RWPE1 (cell line): ENCODE data around the gene FREM3.
"Not testable (repeated sequence)": the region's sequence is repeated elsewhere in the genome, so short reads cannot be mapped to it uniquely, and the experiment has no call there.

ENCODE experiments used
- CTCF ChIA-PET: fragments of 350-600 bp; sonication (Branson Sonifier 250); formaldehyde crosslinking; extraction: SDS; loops from one replicate; lab custom pipeline; 2021; lab: Yijun Ruan, JAX
- POLR2A ChIA-PET: fragments of 400-600 bp; formaldehyde crosslinking; extraction: SDS; loops from one replicate; lab custom pipeline; 2020; ENCODE audit warnings: antibody characterized with exemption; ENCODE audit not compliant: low non-redundant PET; lab: Yijun Ruan, JAX
- DNase-seq: peaks from one replicate; pipeline ENCODE4 v3.0.0; 2012; ENCODE audit warnings: low spot score
- H3K27ac ChIP-seq: fragments of 450-650 bp; 2 replicates; pipeline ENCODE4 v1.5.1; 2017
- TF ChIP-seq, protein P1 (sequence below): fragments of 450-650 bp; conservative IDR thresholded peaks from 2 replicates; pipeline ENCODE4 v1.5.1; 2017; ENCODE audit warnings: low read depth, mild to moderate bottlenecking

Gene FREM3

DNA sequence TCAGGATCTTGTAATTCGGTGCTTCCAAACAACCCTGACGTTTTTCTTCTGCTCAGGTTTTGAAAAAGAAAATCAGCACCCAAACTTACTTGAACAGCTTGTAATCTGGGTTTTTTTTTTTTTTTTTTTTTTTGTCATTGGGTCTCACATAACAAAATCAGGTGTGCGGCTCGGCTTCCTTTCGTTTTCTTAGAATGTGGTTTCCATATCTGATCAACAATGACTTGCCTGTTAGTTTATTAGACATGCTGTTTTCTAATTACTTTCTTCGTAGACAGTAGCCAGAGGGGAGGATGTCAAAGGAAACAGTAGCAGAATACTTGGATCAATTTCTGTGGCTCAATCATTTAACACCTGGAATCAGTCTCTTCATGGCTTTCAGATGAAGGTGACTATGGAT is 890 bp upstream of the FREM3 start:
- ChIA-PET CTCF (no interaction called here), POLR2A (no interaction called here)
- DNase-seq = no peak
- no peak overlapping the region for H3K27ac ChIP-seq
- TF ChIP-seq, protein P1, sequence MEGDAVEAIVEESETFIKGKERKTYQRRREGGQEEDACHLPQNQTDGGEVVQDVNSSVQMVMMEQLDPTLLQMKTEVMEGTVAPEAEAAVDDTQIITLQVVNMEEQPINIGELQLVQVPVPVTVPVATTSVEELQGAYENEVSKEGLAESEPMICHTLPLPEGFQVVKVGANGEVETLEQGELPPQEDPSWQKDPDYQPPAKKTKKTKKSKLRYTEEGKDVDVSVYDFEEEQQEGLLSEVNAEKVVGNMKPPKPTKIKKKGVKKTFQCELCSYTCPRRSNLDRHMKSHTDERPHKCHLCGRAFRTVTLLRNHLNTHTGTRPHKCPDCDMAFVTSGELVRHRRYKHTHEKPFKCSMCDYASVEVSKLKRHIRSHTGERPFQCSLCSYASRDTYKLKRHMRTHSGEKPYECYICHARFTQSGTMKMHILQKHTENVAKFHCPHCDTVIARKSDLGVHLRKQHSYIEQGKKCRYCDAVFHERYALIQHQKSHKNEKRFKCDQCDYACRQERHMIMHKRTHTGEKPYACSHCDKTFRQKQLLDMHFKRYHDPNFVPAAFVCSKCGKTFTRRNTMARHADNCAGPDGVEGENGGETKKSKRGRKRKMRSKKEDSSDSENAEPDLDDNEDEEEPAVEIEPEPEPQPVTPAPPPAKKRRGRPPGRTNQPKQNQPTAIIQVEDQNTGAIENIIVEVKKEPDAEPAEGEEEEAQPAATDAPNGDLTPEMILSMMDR = no peak

DNA sequence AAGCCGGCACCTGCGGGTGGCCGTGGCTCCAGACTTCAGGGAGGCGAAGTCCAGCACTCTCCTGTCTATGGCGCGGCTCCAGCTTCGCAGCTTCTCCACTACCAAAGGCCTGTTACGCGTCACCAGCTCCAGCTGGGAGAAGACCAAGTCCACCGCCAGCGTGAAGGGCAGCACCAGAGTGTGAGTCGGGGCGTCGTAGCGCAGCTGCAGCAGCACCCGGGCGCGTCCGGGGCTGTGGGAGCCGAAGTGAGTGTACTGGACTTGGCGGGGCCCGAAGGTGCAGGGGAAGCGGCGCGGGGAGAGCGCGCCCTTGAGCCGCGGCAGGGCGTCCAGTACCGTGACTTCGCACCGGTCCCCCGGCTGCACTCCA is 444 bp downstream of the FREM3 start:
- no peak overlapping the region for H3K27ac ChIP-seq
- ChIA-PET POLR2A (no interaction called here), CTCF (no interaction called here)
- TF ChIP-seq, protein P1 = no peak
- no peak for DNase-seq

DNA sequence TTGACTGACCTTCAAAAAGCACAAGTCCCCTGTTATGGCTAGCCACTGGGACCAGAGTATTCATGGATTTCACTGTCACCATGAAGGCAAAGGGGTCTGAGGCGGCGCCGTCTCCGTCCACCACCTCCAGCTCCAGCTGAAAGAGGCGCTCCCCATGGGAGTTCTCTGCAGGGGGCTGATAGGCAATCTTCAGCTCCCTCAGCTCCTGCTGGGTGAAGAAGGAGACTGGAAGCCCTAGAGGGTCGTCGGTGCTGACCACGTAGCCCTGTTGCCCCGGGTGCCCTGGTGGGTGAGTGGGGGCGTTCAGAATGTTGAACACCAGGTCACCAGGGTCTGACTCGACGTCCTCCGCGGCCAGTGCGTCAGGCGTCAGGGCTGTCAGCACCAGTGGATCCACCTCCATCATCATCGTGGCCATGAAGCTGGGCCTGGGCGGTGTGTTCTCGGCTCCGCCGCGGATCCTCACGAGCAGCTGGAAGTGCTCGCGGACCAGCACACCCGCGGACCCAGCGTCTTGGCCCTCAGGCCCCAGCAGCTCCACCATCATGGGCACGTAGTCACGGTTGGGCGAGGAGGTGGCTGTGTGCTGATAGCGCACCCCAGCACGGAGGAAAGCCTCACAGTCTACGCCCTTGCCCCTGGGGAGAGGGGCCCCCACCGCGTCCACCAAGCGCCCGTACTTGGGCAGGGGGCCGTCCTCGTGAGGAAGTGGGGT is 987 bp downstream of the FREM3 start:
- CTCF ChIA-PET = no interaction called here
- TF ChIP-seq, protein P1 = no peak
- POLR2A ChIA-PET = no interaction called here
- no peak for DNase-seq
- H3K27ac ChIP-seq = no peak overlapping the region

DNA sequence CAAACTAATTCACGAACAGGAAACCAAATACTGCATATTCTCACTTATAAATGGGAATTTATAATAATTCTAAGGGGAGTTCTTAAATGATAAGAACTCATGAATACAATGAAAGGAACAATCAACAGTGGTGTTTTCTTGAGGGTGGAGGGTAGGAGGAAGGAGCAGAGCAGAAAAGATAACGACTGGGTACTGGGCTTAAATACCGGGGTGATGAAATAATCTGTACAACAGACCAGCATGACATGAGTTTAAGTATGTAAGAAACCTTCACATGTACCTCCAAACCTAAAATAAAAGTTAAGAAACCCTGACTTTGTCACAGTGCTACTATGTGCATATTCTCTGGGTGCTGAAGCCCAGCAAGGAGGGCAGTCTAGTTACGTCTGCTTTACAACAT is 6.6 kb downstream of the FREM3 start:
- no peak for DNase-seq
- ChIA-PET POLR2A (no interaction called here), CTCF (no interaction called here)
- H3K27ac ChIP-seq = no peak overlapping the region
- TF ChIP-seq, protein P1 = no peak

DNA sequence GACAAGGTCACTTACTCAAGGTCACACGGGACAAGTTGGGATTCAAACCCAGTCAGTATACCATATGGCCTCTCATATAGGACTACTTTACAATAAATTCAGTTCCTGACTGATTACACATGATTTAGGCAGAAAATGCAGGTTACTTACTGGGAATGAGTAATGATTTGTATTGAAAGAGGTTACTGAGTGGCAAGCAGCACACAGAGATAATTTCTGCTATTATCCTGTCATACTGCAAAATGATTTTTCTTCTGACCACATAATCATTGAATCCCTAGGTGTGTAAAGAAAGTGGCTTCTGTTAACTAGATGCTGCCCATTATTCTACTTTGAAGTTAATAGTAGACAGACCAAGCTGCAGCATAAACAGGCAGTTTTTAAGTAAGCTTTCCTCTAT is 8.2 kb downstream of the FREM3 start:
- no peak for DNase-seq
- POLR2A ChIA-PET = no interaction called here
- CTCF ChIA-PET = no interaction called here
- H3K27ac ChIP-seq = no peak overlapping the region
- TF ChIP-seq, protein P1 = no peak

DNA sequence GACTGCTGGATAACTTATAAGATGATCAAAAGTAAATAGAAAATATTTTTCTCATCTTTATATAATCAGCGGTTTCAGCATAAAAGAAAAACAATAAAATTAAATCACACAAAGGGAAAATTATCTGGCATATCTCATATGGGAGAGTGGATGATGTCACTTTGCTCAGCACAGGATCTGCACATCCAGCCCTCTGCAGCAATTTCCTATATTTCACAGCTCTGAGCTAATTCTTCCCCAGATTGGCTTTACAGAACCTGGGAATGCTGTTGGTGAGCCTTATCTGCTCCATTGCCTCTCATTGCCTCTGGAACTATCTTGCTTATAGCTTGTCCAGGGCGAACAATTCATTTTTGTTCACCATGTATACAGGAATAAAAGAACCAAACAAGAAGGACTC is 21.0 kb downstream of the FREM3 start:
- TF ChIP-seq, protein P1 = no peak
- H3K27ac ChIP-seq = no peak overlapping the region
- DNase-seq = no peak
- ChIA-PET CTCF (no interaction called here), POLR2A (no interaction called here)

DNA sequence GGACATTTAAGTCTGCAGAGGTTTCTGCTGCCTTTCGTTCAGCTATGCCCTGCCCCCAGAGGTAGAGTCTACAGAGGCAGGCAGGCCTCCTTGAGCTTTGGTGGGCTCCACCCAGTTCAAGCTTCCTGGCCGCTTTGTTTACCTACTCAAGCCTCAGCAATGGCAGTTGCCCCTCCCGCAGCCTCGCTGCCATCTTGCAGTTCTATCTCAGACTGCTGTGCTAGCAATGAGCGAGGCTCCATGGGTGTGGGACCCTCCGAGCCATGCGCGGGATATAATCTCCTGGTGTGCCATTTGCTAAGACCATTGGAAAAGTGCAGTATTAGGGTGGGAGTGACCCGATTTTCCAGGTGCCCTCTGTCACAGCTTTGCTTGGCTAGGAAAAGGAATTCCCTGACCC is 26.8 kb downstream of the FREM3 start:
- CTCF ChIA-PET = not testable (repeated sequence)

More for the DNA sequence above, 26.8 kb downstream of the FREM3 start:
- DNase-seq, POLR2A ChIA-PET, H3K27ac ChIP-seq: not testable (repeated sequence)
